GM23338 (cell line): Measurements from ENCODE around the gene C22orf15.

ENCODE experiments used
- CTCF ChIP-seq, 2 experiments: fragments of 200-600 bp in 1 of 2; sonication (generic) in 1 of 2; conservative IDR thresholded peaks; 2 replicates each; pipeline versions ENCODE4 v1.5.1 to v1.6.1; 2016 to 2017; ENCODE audit warnings: antibody characterized with exemption in 2 of 2, low read depth in 2 of 2, mild to moderate bottlenecking in 2 of 2, moderate library complexity in 1 of 2
- EZH2phosphoT487 ChIP-seq: fragments of 200-600 bp; sonication (generic); IDR thresholded peaks from one replicate; pipeline ENCODE4 v1.8.1; 2018; ENCODE audit warnings: antibody characterized with exemption; ENCODE audit not compliant: unreplicated experiment
- POLR2AphosphoS5 ChIP-seq: IDR thresholded peaks from 2 replicates; pipeline ENCODE4 v1.6.1; 2016; ENCODE audit warnings: antibody characterized with exemption, low read depth

- no peak for TF ChIP-seq CTCF (conservative IDR thresholded peaks at IDR 0.05; ENCODE audit: low read depth in 2 of 2)
- TF ChIP-seq POLR2AphosphoS5 = no peak
- TF ChIP-seq EZH2phosphoT487 = no peak
Observed at GRCh38 chr22:23801238-23801821, 38.5 kb downstream of the C22orf15 start.
